Loucy (cell line): ENCODE measurements around the gene ADCY9.

Experiments used
- H2AFZ ChIP-seq: fragments of 200-600 bp; sonication (generic); 2 replicates; pipeline ENCODE4 v1.6.0; 2016; ENCODE audit warnings: antibody characterized with exemption, mild to moderate bottlenecking, low read length, moderate library complexity
- H3F3A ChIP-seq: fragments of 200-600 bp; 2 replicates; pipeline ENCODE4 v1.6.0; 2016; ENCODE audit warnings: antibody characterized with exemption, low read depth, mild to moderate bottlenecking
- H3K27me3 ChIP-seq: fragments of 200-600 bp; sonication (generic); 2 replicates; pipeline ENCODE4 v1.6.1; 2014; ENCODE audit warnings: low read length, mild to moderate bottlenecking; ENCODE audit not compliant: insufficient read depth, poor library complexity, severe bottlenecking
- H3K36me3 ChIP-seq: fragments of 200-600 bp; sonication (generic); 2 replicates; pipeline ENCODE4 v1.6.1; 2016; ENCODE audit warnings: low read length; ENCODE audit not compliant: insufficient read depth
- H3K4me1 ChIP-seq: fragments of 200-600 bp; sonication (generic); 2 replicates; pipeline ENCODE4 v1.5.1; 2014; ENCODE audit warnings: low read length, mild to moderate bottlenecking; ENCODE audit not compliant: insufficient read depth, poor library complexity, severe bottlenecking
- H3K4me2 ChIP-seq: fragments of 200-600 bp; sonication (generic); 2 replicates; pipeline ENCODE4 v1.6.0; 2014; ENCODE audit warnings: antibody characterized with exemption, low read length, low read depth, mild to moderate bottlenecking; ENCODE audit not compliant: poor library complexity, severe bottlenecking
- H3K4me3 ChIP-seq: fragments of 200-600 bp; sonication (generic); 2 replicates; pipeline ENCODE4 v1.5.1; 2014; ENCODE audit warnings: low read length, mild to moderate bottlenecking, mixed read lengths; ENCODE audit not compliant: poor library complexity, severe bottlenecking
- H3K79me2 ChIP-seq: fragments of 200-600 bp; sonication (generic); 2 replicates; pipeline ENCODE4 v1.6.1; 2014; ENCODE audit warnings: low read length; ENCODE audit not compliant: insufficient read depth
- H3K9ac ChIP-seq: fragments of 200-600 bp; sonication (generic); 2 replicates; pipeline ENCODE4 v1.6.0; 2014; ENCODE audit warnings: mild to moderate bottlenecking, low read depth, low read length, moderate library complexity; ENCODE audit not compliant: poor library complexity, severe bottlenecking
- H3K9me2 ChIP-seq: fragments of 200-600 bp; sonication (generic); replicated peaks from 2 replicates; pipeline ENCODE4 v1.6.1; 2016; ENCODE audit warnings: low read depth, low read length, mixed read lengths
- H3K9me3 ChIP-seq: fragments of 200-600 bp; sonication (generic); 2 replicates; pipeline ENCODE4 v1.6.1; 2014; ENCODE audit warnings: mild to moderate bottlenecking, antibody characterized with exemption, low read length, low read depth; ENCODE audit not compliant: insufficient read depth
- H4K20me1 ChIP-seq: fragments of 200-600 bp; sonication (generic); 2 replicates; pipeline ENCODE4 v1.6.0; 2014; ENCODE audit warnings: antibody characterized with exemption, low read length, mild to moderate bottlenecking; ENCODE audit not compliant: insufficient read depth, poor library complexity, severe bottlenecking
- CTCF ChIP-seq: fragments of 200-600 bp; sonication (generic); conservative IDR thresholded peaks from 2 replicates; pipeline ENCODE4 v1.5.1; 2014; ENCODE audit warnings: mild to moderate bottlenecking, antibody characterized with exemption, low read length
- EZH2phosphoT487 ChIP-seq: fragments of 200-600 bp; IDR thresholded peaks from 2 replicates; pipeline ENCODE4 v1.6.1; 2018; ENCODE audit warnings: antibody characterized with exemption, mild to moderate bottlenecking, moderate library complexity, borderline replicate concordance

ADCY9 gene

DNA sequence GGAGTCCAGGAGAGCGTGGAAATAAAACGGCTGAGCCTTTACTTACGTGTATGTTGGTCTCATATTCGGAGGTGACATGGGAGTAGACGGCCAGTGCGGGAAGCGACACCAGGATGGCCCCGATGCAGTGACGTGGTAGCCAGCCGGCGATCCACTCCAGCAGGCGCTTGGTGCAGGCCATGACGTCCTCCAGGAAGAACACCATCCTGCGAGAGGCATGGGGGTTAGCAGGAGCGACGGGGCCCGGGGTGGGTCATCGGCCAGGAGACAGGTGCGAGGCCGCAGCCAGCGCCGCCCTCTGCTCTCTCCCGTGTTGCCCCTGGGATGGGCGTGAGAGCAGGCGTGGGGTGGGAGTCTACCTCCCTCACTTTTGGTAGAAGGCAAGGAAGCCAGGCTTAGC lies 137.2 kb downstream of the ADCY9 start:
- Histone ChIP-seq H3K36me3 (no peaks in the 10 kb centered on the region), H3K4me3 (no peak overlapping the region), H3K9ac (no peak overlapping the region), H2AFZ (no peak overlapping the region), H3K79me2 (no peaks in the 10 kb centered on the region), H3K4me2 (no peak overlapping the region), H3K9me3 (no peaks in the 10 kb centered on the region), H4K20me1 (no peaks in the 10 kb centered on the region), H3K9me2 (no peaks in the 10 kb centered on the region), H3K27me3 (no peaks in the 10 kb centered on the region), H3F3A (no peaks in the 10 kb centered on the region), H3K4me1 (no peaks in the 10 kb centered on the region)
- TF ChIP-seq CTCF = no peak

- Histone ChIP-seq H3K9ac (no peak overlapping the region), H3K4me3 (no peak overlapping the region), H3K27me3 (no peaks in the 10 kb centered on the region), H3K79me2 (no peaks in the 10 kb centered on the region), H3K9me3 (no peaks in the 10 kb centered on the region), H3K9me2 (no peaks in the 10 kb centered on the region), H3F3A (no peaks in the 10 kb centered on the region), H2AFZ (no peak overlapping the region), H3K4me2 (no peak overlapping the region), H3K36me3 (no peaks in the 10 kb centered on the region), H3K4me1 (no peaks in the 10 kb centered on the region), H4K20me1 (no peaks in the 10 kb centered on the region)
- no peak for TF ChIP-seq CTCF
- no peak for TF ChIP-seq EZH2phosphoT487
Measured at GRCh38 chr16:3977376-3977775, 138.9 kb downstream of the ADCY9 start.

GRCh38 chr16:3974751-3975150 lies 141.5 kb downstream of the ADCY9 start:
- Histone ChIP-seq H3K79me2 (no peaks in the 10 kb centered on the region), H3K27me3 (no peaks in the 10 kb centered on the region), H3K4me3 (no peak overlapping the region), H3K9ac (no peak overlapping the region), H3K4me1 (no peaks in the 10 kb centered on the region), H3K9me3 (no peaks in the 10 kb centered on the region), H3F3A (no peaks in the 10 kb centered on the region), H3K36me3 (no peaks in the 10 kb centered on the region), H2AFZ (no peak overlapping the region), H3K9me2 (no peaks in the 10 kb centered on the region), H3K4me2 (no peak overlapping the region), H4K20me1 (no peaks in the 10 kb centered on the region)
- TF ChIP-seq CTCF (no peak), EZH2phosphoT487 (no peak)
